H1 (cell line): Measurements from ENCODE around the gene RANBP3L. TPM values are rescaled to one million over a fixed set of nuclear protein-coding genes. Genes with fewer than 3 reads are reported as not detected.
A peak's percentile ranks its signal among the peaks of the same experiment; 100 is the strongest.

Experiments
- CTCF ChIA-PET: fragments of 300-600 bp; sonication (Branson Sonifier 250); formaldehyde crosslinking; loops from one replicate; lab custom pipeline; 2021; ENCODE audit not compliant: partially characterized antibody; lab: Charles Lee
- POLR2A ChIA-PET: fragments of 300-600 bp; sonication (Branson Sonifier 250); formaldehyde crosslinking; loops from one replicate; lab custom pipeline; 2021; ENCODE audit warnings: inconsistent platforms; ENCODE audit not compliant: partially characterized antibody; lab: Charles Lee
- DNase-seq, 2 experiments: peaks; one replicate each; pipeline versions ENCODE4 v3.0.0 to v3.0.0-alpha.2; 2010 to 2022; ENCODE audit warnings: low spot score in 2 of 2, low read depth in 1 of 2, mixed read lengths in 1 of 2
- FAIRE-seq: peaks from 2 replicates; lab custom pipeline; 2011; peaks lifted over from hg19 to GRCh38; lab: Jason Lieb, UNC
- H2AFZ ChIP-seq: 2 replicates; pipeline ENCODE4 v1.8.1; 2012; ENCODE audit warnings: low read length, inconsistent platforms
- H2AK5ac ChIP-seq: 2 replicates; pipeline ENCODE4 v1.6.1; 2013; ENCODE audit warnings: low read depth, low read length
- H2BK120ac ChIP-seq: replicated peaks from 2 replicates; pipeline ENCODE3; 2013; ENCODE audit warnings: low read depth, low read length, inconsistent platforms
- H2BK12ac ChIP-seq: 2 replicates; pipeline ENCODE4 v1.6.1; 2013; ENCODE audit warnings: low read depth, low read length
- H2BK15ac ChIP-seq: 2 replicates; pipeline ENCODE4 v1.6.1; 2013; ENCODE audit warnings: low read length
- H2BK20ac ChIP-seq: 2 replicates; pipeline ENCODE4 v1.6.1; 2013; ENCODE audit warnings: low read length
- H2BK5ac ChIP-seq: 2 replicates; pipeline ENCODE4 v1.6.1; 2013; ENCODE audit warnings: low read depth, low read length
- H3K14ac ChIP-seq: 2 replicates; pipeline ENCODE4 v1.6.1; 2013; ENCODE audit warnings: inconsistent platforms; ENCODE audit not compliant: insufficient read length
- H3K18ac ChIP-seq: 2 replicates; pipeline ENCODE4 v1.6.1; 2013; ENCODE audit warnings: low read length; ENCODE audit errors: extremely low read depth
- H3K23ac ChIP-seq: 2 replicates; pipeline ENCODE4 v1.6.1; 2013; ENCODE audit warnings: inconsistent platforms; ENCODE audit not compliant: insufficient read length
- H3K23me2 ChIP-seq: 2 replicates; pipeline ENCODE4 v1.6.1; 2013; ENCODE audit warnings: low read depth, low read length
- H3K27ac ChIP-seq: 2 replicates; pipeline ENCODE4 v1.6.1; 2011; ENCODE audit warnings: low read depth, low read length, inconsistent platforms
- H3K27me3 ChIP-seq, 4 experiments: replicated peaks in 1 of 4; 1 replicate in 1 of 4; 2 replicates in 3 of 4; pipeline versions ENCODE4 v1.6.1 to v1.8.1; 2011 to 2013; ENCODE audit warnings: low read length in 3 of 4, mild to moderate bottlenecking in 3 of 4, inconsistent platforms in 2 of 4, mixed read lengths in 2 of 4, moderate library complexity in 1 of 4; ENCODE audit not compliant: control insufficient read depth in 3 of 4, insufficient read depth in 3 of 4; ENCODE audit errors: extremely low read depth in 1 of 4
- H3K36me3 ChIP-seq, 4 experiments: 2 replicates each; pipeline versions ENCODE4 v1.6.1 to v1.8.1; 2011 to 2013; ENCODE audit warnings: mild to moderate bottlenecking in 4 of 4, low read length in 3 of 4, moderate library complexity in 2 of 4, control low read depth in 1 of 4, inconsistent platforms in 1 of 4; ENCODE audit not compliant: insufficient read depth in 4 of 4, control insufficient read depth in 2 of 4
- H3K4ac ChIP-seq: replicated peaks from 2 replicates; pipeline ENCODE3; 2013; ENCODE audit warnings: low read length, low read depth, mixed read lengths, inconsistent platforms; ENCODE audit not compliant: insufficient read length
- H3K4me1 ChIP-seq, 4 experiments: replicated peaks in 1 of 4; 1 replicate in 1 of 4; 2 replicates in 3 of 4; pipeline versions ENCODE4 v1.6.1 to v1.8.1; 2011 to 2013; ENCODE audit warnings: low read length in 3 of 4, inconsistent platforms in 2 of 4, mixed read lengths in 1 of 4; ENCODE audit not compliant: insufficient read depth in 4 of 4, control insufficient read depth in 3 of 4
- H3K4me2 ChIP-seq, 2 experiments: 2 replicates each; pipeline versions ENCODE4 v1.6.1 to v1.8.1; 2011 to 2013; ENCODE audit warnings: low read depth in 2 of 2, low read length in 2 of 2, control low read depth in 1 of 2, inconsistent platforms in 1 of 2, mild to moderate bottlenecking in 1 of 2; ENCODE audit not compliant: insufficient read depth in 1 of 2
- H3K4me3 ChIP-seq, 4 experiments: fragments of 200-600, 300-600 bp in 1 of 4; sonication (generic), shearing (Covaris generic), sonication (Bioruptor Twin) in 1 of 4; 2 replicates each; pipeline versions ENCODE4 v1.5.1 to v1.8.1; 2011 to 2016; ENCODE audit warnings: low read length in 4 of 4, low read depth in 3 of 4, control low read depth in 2 of 4, inconsistent platforms in 2 of 4, mild to moderate bottlenecking in 2 of 4, mixed read lengths in 1 of 4, moderate library complexity in 1 of 4; ENCODE audit not compliant: insufficient read depth in 2 of 4; ENCODE audit errors: extremely low read depth in 1 of 4
- H3K56ac ChIP-seq: replicated peaks from 2 replicates; pipeline ENCODE3; 2013; ENCODE audit warnings: low read depth, mild to moderate bottlenecking, mixed read lengths, low read length, inconsistent platforms; ENCODE audit not compliant: insufficient read length
- H3K79me1 ChIP-seq: 2 replicates; pipeline ENCODE4 v1.6.1; 2013; ENCODE audit warnings: low read depth, low read length, control low read depth
- H3K79me2 ChIP-seq, 2 experiments: 2 replicates each; pipeline versions ENCODE4 v1.6.1 to v1.8.1; 2012 to 2013; ENCODE audit warnings: low read length in 2 of 2, mild to moderate bottlenecking in 2 of 2, inconsistent platforms in 1 of 2; ENCODE audit not compliant: insufficient read depth in 2 of 2, control insufficient read depth in 1 of 2
- H3K9ac ChIP-seq, 4 experiments: replicated peaks in 1 of 4; 1 replicate in 1 of 4; 2 replicates in 3 of 4; pipeline versions ENCODE4 v1.6.1 to v1.8.1; 2011 to 2013; ENCODE audit warnings: low read depth in 3 of 4, low read length in 3 of 4, control low read depth in 2 of 4, mild to moderate bottlenecking in 2 of 4, moderate library complexity in 2 of 4, inconsistent platforms in 1 of 4; ENCODE audit errors: extremely low read depth in 1 of 4
- H3K9me3 ChIP-seq, 2 experiments: 2 replicates each; pipeline versions ENCODE4 v1.6.1 to v1.8.1; 2012 to 2013; ENCODE audit warnings: mild to moderate bottlenecking in 2 of 2, moderate library complexity in 2 of 2, control low read depth in 1 of 2, inconsistent platforms in 1 of 2, low read depth in 1 of 2, low read length in 1 of 2, mixed read lengths in 1 of 2; ENCODE audit not compliant: insufficient read depth in 2 of 2
- H4K20me1 ChIP-seq, 2 experiments: replicated peaks in 1 of 2; 2 replicates each; pipeline versions ENCODE3 to v1.8.1; 2011 to 2013; ENCODE audit warnings: inconsistent platforms in 2 of 2, low read length in 2 of 2, mild to moderate bottlenecking in 1 of 2; ENCODE audit not compliant: insufficient read depth in 2 of 2, control insufficient read depth in 1 of 2
- H4K5ac ChIP-seq: 2 replicates; pipeline ENCODE4 v1.6.1; 2013; ENCODE audit warnings: low read length, low read depth, mixed read lengths, inconsistent platforms; ENCODE audit not compliant: insufficient read length
- H4K8ac ChIP-seq: 2 replicates; pipeline ENCODE4 v1.8.0; 2013; ENCODE audit warnings: mild to moderate bottlenecking, moderate library complexity, low read length, inconsistent platforms; ENCODE audit not compliant: insufficient read depth; ENCODE audit errors: extremely low read depth
- H4K91ac ChIP-seq: replicated peaks from 2 replicates; pipeline ENCODE3; 2013; ENCODE audit warnings: low read length, mixed read lengths, inconsistent platforms; ENCODE audit not compliant: insufficient read length
- EZH2 ChIP-seq: fragments of 200-600 bp; sonication (generic); IDR thresholded peaks from 2 replicates; pipeline ENCODE4 v1.7.1; 2012; ENCODE audit warnings: low read depth, mild to moderate bottlenecking, moderate library complexity, low read length, inconsistent platforms; ENCODE audit not compliant: severe bottlenecking
- HDAC6 ChIP-seq: IDR thresholded peaks from one replicate; pipeline ENCODE4 v1.7.1; 2012; ENCODE audit warnings: low read depth, mild to moderate bottlenecking, inconsistent platforms, low read length, moderate library complexity
- MAFK ChIP-seq: IDR thresholded peaks from 2 replicates; pipeline ENCODE4 v1.6.1; 2012; ENCODE audit warnings: low read depth, mild to moderate bottlenecking, improper control_type of control experiment, low read length
- POLR2A ChIP-seq, 2 experiments: IDR thresholded peaks; 1 replicate in 1 of 2; 2 replicates in 1 of 2; pipeline ENCODE4 v1.6.1; 2011; ENCODE audit warnings: low read depth in 2 of 2, low read length in 2 of 2, mild to moderate bottlenecking in 2 of 2; ENCODE audit errors: control extremely low read depth in 1 of 2
- RAD21 ChIP-seq, 2 experiments: IDR thresholded peaks in 1 of 2; conservative IDR thresholded peaks in 1 of 2; 2 replicates each; pipeline ENCODE4 v1.6.1; 2011; ENCODE audit warnings: low read depth in 2 of 2, low read length in 2 of 2, improper control_type of control experiment in 1 of 2, inconsistent platforms in 1 of 2, mild to moderate bottlenecking in 1 of 2, moderate library complexity in 1 of 2
- TAF7 ChIP-seq: optimal IDR thresholded peaks from 2 replicates; pipeline ENCODE3; 2011; ENCODE audit warnings: low read depth, mild to moderate bottlenecking, inconsistent platforms, low read length, moderate library complexity, borderline replicate concordance
- TBP ChIP-seq: IDR thresholded peaks from 2 replicates; pipeline ENCODE4 v1.6.1; 2011; ENCODE audit warnings: low read depth, low read length, improper control_type of control experiment
- WGBS, 2 experiments: shearing (Covaris generic) in 1 of 2; methylation state at CpG; one replicate each; pipeline versions ENCODE4 v1.1.6 to v1.1.7; 2013 to 2015; ENCODE audit warnings: low lambda C conversion rate in 2 of 2, mixed read lengths in 2 of 2, inconsistent platforms in 1 of 2, low coverage in 1 of 2, missing lambda C conversion rate in 1 of 2; ENCODE audit not compliant: insufficient replicate concordance in 2 of 2, insufficient coverage in 1 of 2, insufficient read length in 1 of 2; ENCODE audit errors: extremely low coverage in 1 of 2, missing lambda C conversion rate in 1 of 2; 5-methylcytosine and 5-hydroxymethylcytosine counted together
- polyA plus RNA-seq, 7 experiments: library from polyadenylated mRNA; depleted of rRNA in 3 of 7; stranded (reverse) in 5 of 7; unstranded in 2 of 7; fragments of >200 nt in 5 of 7; fragments of 200-250 nt in 2 of 7; gene quantifications; 1 replicate in 5 of 7; 2 replicates in 1 of 7; 4 replicates in 1 of 7; pipeline versions ENCODE4 v1.2.1 to v1.2.3, GENCODE V29; 2011 to 2013; ENCODE audit warnings: missing spikeins in 2 of 7, mixed read lengths in 2 of 7
- total RNA-seq: library from RNA; stranded (reverse); fragmentation: NEBNext Ultra II Directional; extraction: Animal tissue kit (Norgen Biotek cat#: 25700); gene quantifications from 2 replicates; pipeline ENCODE4 v1.2.1, GENCODE V29; 2021

Gene RANBP3L
- total and polyA plus RNA-seq, 2 of the 8 experiments (the other 6 are each of a cell fraction or from before 2014, with no cell fraction given): not detected

- ChIA-PET CTCF (interaction anchor here (0.6 to 2.0 kb wide), 3 partner anchors 41 to 274 kb away, joined by 3 to 4 read pairs (median 3); no protein-coding TSS in a partner anchor), POLR2A (no interaction called here)
- Histone ChIP-seq H3K18ac (no peak overlapping the region), H4K20me1 (no peaks in the 10 kb centered on the region), H2AK5ac (no peak overlapping the region), H2BK5ac (no peak overlapping the region), H2BK120ac (no peak overlapping the region), H3K4me3 (no peak overlapping the region), H2AFZ (no peak overlapping the region), H3K14ac (no peak overlapping the region), H4K91ac (no peak overlapping the region), H3K4me1 (no peaks in the 10 kb centered on the region), H3K9me3 (no peaks in the 10 kb centered on the region), H3K23me2 (no peaks in the 10 kb centered on the region), H2BK20ac (no peak overlapping the region), H3K36me3 (no peaks in the 10 kb centered on the region; a peak in 1 of 8 replicates), H3K56ac (no peak overlapping the region), H2BK12ac (no peak overlapping the region), H3K79me1 (no peaks in the 10 kb centered on the region), H3K9ac (no peak overlapping the region), H4K5ac (no peak overlapping the region), H3K27ac (no peak overlapping the region), H4K8ac (no peak overlapping the region), H3K4me2 (no peak overlapping the region), H3K27me3 (no peaks in the 10 kb centered on the region), H2BK15ac (no peak overlapping the region), H3K79me2 (no peaks in the 10 kb centered on the region), H3K23ac (no peak overlapping the region), H3K4ac (no peak overlapping the region)
- DNase-seq: no peak
- no peak for TF ChIP-seq TAF7
- TF ChIP-seq EZH2: no peak
- no peak for TF ChIP-seq HDAC6
- no peak for TF ChIP-seq POLR2A (IDR thresholded peaks at IDR 0.05; ENCODE audit: control extremely low read depth in 1 of 2, low read depth in 2 of 2, low read length in 2 of 2)
- peak; percentile 47 to 56 for TF ChIP-seq RAD21 (IDR thresholded peaks at IDR 0.05 in 1 of 2, conservative IDR thresholded peaks at IDR 0.05 in 1 of 2; ENCODE audit: low read depth in 2 of 2, low read length in 2 of 2)
- TF ChIP-seq TBP: no peak
- TF ChIP-seq MAFK: no peak
- FAIRE-seq: no peak
- 83% methylated on average over 3 of the region's 3 CpGs; no CpG with 5 or more reads in 1 of the 2 experiments for WGBS, 2 experiments
Measured at GRCh38 chr5:36214436-36214835, 87.3 kb downstream of the RANBP3L start.
